Measurements from ENCODE around the gene SF3B2.
"Not testable (repeated sequence)": the region's sequence is repeated elsewhere in the genome, so short reads cannot be mapped to it uniquely, and the experiment has no call there.

The SF3B2 gene

GRCh38 chr11:66006891-66007176 is 45.3 kb upstream of the SF3B2 start:
- POLR2A ChIA-PET: interaction anchor here (0.6 kb wide), 2 partner anchors 45 to 177 kb away, joined by 6 to 8 read pairs; partner anchors contain the start of gene SF3B2
- no peak for TF ChIP-seq CTCF (IDR thresholded peaks at IDR 0.05; ENCODE audit: control extremely low read depth, extremely low read depth, low read depth, missing control alignments)
- CTCF ChIA-PET: interaction anchor here (0.9 to 8.3 kb wide), 3 partner anchors 16 to 147 kb away, joined by 3 to 67 read pairs (median 3); partner anchors contain the start of gene MUS81
- no peak for DNase-seq (ENCODE audit: extremely low spot score)

GRCh38 chr11:66007201-66007634 is 44.9 kb upstream of the SF3B2 start:
- DNase-seq (ENCODE audit: extremely low spot score): no peak
- POLR2A ChIA-PET: interaction anchor here (0.6 kb wide), 2 partner anchors 45 to 177 kb away, joined by 6 to 8 read pairs; partner anchors contain the start of gene SF3B2
- CTCF ChIA-PET: interaction anchor here (0.9 to 8.3 kb wide), 3 partner anchors 15 to 147 kb away, joined by 3 to 67 read pairs (median 3); partner anchors contain the start of gene MUS81

GRCh38 chr11:66008095-66008467 is 44.1 kb upstream of the SF3B2 start:
- CTCF ChIA-PET: interaction anchor here (1.1 to 8.3 kb wide), 4 partner anchors 14 to 148 kb away, joined by 3 to 67 read pairs (median 14); partner anchors contain the start of gene MUS81
- no peak for TF ChIP-seq CTCF (IDR thresholded peaks at IDR 0.05; ENCODE audit: control extremely low read depth, extremely low read depth, low read depth, missing control alignments)
- POLR2A ChIA-PET: interaction anchor here (1.1 kb wide), 1 partner anchor 37 kb away, joined by 5 read pairs; no protein-coding TSS in a partner anchor
- no peak for DNase-seq (ENCODE audit: extremely low spot score)

More at GRCh38 chr11:66007201-66007634, 44.9 kb upstream of the SF3B2 start:
- TF ChIP-seq CTCF (IDR thresholded peaks at IDR 0.05; ENCODE audit: control extremely low read depth, extremely low read depth, low read depth, missing control alignments): no peak

GRCh38 chr11:66008468-66009101 is 43.6 kb upstream of the SF3B2 start:
- DNase-seq (ENCODE audit: extremely low spot score): no peak
- CTCF ChIA-PET: interaction anchor here (1.1 to 8.3 kb wide), 4 partner anchors 14 to 124 kb away, joined by 4 to 67 read pairs (median 14); no protein-coding TSS in a partner anchor
- TF ChIP-seq CTCF (IDR thresholded peaks at IDR 0.05; ENCODE audit: control extremely low read depth, extremely low read depth, low read depth, missing control alignments): no peak
- POLR2A ChIA-PET: interaction anchor here (0.6 to 1.1 kb wide), 2 partner anchors 10 to 36 kb away, joined by 4 to 5 read pairs; no protein-coding TSS in a partner anchor

GRCh38 chr11:66010036-66010435 is 42.1 kb upstream of the SF3B2 start:
- DNase-seq (ENCODE audit: extremely low spot score); POLR2A ChIA-PET: not testable (repeated sequence)
- CTCF ChIA-PET: interaction anchor here (1.1 to 8.3 kb wide), 3 partner anchors 12 to 158 kb away, joined by 3 to 67 read pairs (median 23); no protein-coding TSS in a partner anchor

GRCh38 chr11:66011239-66011784 is 40.9 kb upstream of the SF3B2 start:
- POLR2A ChIA-PET: interaction anchor here (1.3 kb wide), 1 partner anchor 9 kb away, joined by 10 read pairs; the partner anchor contains the start of gene BANF1
- DNase-seq (ENCODE audit: extremely low spot score): no peak

More at GRCh38 chr11:66011239-66011784, 40.9 kb upstream of the SF3B2 start:
- no peak for TF ChIP-seq CTCF (IDR thresholded peaks at IDR 0.05; ENCODE audit: control extremely low read depth, extremely low read depth, low read depth, missing control alignments)
- CTCF ChIA-PET: interaction anchor here (0.9 to 8.3 kb wide), 4 partner anchors 11 to 252 kb away, joined by 3 to 67 read pairs (median 14); no protein-coding TSS in a partner anchor
